Heart left ventricle (tissue), 16 donors: ENCODE measurements around the gene FDXR. TPM values are rescaled to one million over a fixed set of nuclear protein-coding genes. Genes with fewer than 3 reads are reported as not detected.

Experiments used
- ATAC-seq, 4 donors: fragments of 200-7000 bp; cut with Tn5 transposase; one replicate each; pipeline ENCODE4 v1.9.1; 2020 to 2022; ENCODE audit warnings: moderate library complexity in 4 of 4, mild to moderate bottlenecking in 3 of 4, moderate number of reproducible peaks in 1 of 4
- DNase-seq, 5 donors: peaks; one replicate each; pipeline ENCODE4 v3.0.0-alpha.2; 2020
- H3K27ac ChIP-seq, 12 donors: fragments of 200-600 bp; sonication (generic) in 4 of 12; one replicate each; pipeline versions ENCODE4 v1.5.0 to v1.8.0; 2016 to 2022; ENCODE audit warnings: mild to moderate bottlenecking in 2 of 12
- H3K27me3 ChIP-seq, 9 donors: fragments of 200-600 bp; sonication (generic) in 2 of 9; one replicate each; pipeline versions ENCODE4 v1.5.1 to v1.8.0; 2016 to 2022; ENCODE audit warnings: mild to moderate bottlenecking in 3 of 9
- H3K36me3 ChIP-seq, 9 donors: fragments of 200-600 bp; sonication (generic) in 2 of 9; one replicate each; pipeline versions ENCODE4 v1.5.0 to v1.8.0; 2018 to 2022; ENCODE audit warnings: mild to moderate bottlenecking in 2 of 9
- H3K4me1 ChIP-seq, 12 donors: fragments of 200-600 bp; sonication (generic) in 4 of 12; one replicate each; pipeline versions ENCODE4 v1.5.0 to v1.8.0; 2016 to 2022; ENCODE audit warnings: mild to moderate bottlenecking in 3 of 12
- H3K4me3 ChIP-seq, 12 donors: fragments of 200-600 bp; sonication (generic) in 4 of 12; one replicate each; pipeline versions ENCODE4 v1.5.0 to v1.8.0; 2017 to 2022; ENCODE audit warnings: mild to moderate bottlenecking in 9 of 12, moderate library complexity in 4 of 12
- H3K9me3 ChIP-seq, 12 donors: fragments of 200-600 bp; sonication (generic) in 4 of 12; one replicate each; pipeline versions ENCODE4 v1.5.0 to v1.8.0; 2016 to 2022; ENCODE audit warnings: mild to moderate bottlenecking in 1 of 12
- POLR2A ChIP-seq, 2 donors: fragments of 450-650 bp; IDR thresholded peaks; one replicate each; pipeline ENCODE4 v1.6.1; 2017; ENCODE audit warnings: antibody characterized with exemption in 2 of 2, mild to moderate bottlenecking in 2 of 2, moderate library complexity in 2 of 2
- WGBS, 4 donors: extraction: QIAGEN DNeasy Blood & Tissue Kit in 2 of 4; methylation state at CpG; one replicate each; pipeline versions ENCODE4 v1.1.5 to v1.1.7; 2013 to 2018; 5-methylcytosine and 5-hydroxymethylcytosine counted together
- intact Hi-C, 10 donors: fragments of 100-400 bp; cut with DNase I; formaldehyde crosslinking; loops; one replicate each; pipeline versions ENCODE4 v1.11.1 to v1.14.2; 2022
- polyA plus RNA-seq, 2 donors: library from polyadenylated mRNA; stranded (reverse); fragments of 200-250 nt; gene quantifications; one replicate each; pipeline ENCODE4 v1.2.3, GENCODE V29; 2013
- total RNA-seq, 9 donors: library from RNA; depleted of rRNA in 2 of 9; stranded (reverse); fragments of >200 nt in 2 of 9; fragmentation: NEBNext Ultra II Directional in 3 of 9; extraction: Animal tissue kit (Norgen Biotek cat#: 25700) in 3 of 9; gene quantifications; one replicate each; pipeline versions ENCODE4 v1.1.0 to v1.2.4, GENCODE V29; 2016 to 2023
- TF ChIP-seq, protein P1 (sequence below), 12 donors: fragments of 200-600 bp; sonication (generic) in 4 of 12; IDR thresholded peaks; one replicate each; pipeline versions ENCODE4 v1.5.0 to v1.8.0; 2018 to 2022; ENCODE audit warnings: antibody characterized with exemption in 12 of 12, mild to moderate bottlenecking in 5 of 12
- donor health status: ischemic (EF 13 %, LVEDD 7.1; RV severe dilation, severe dysfunction).
- donor health status: healthy with polysubstance abuse.
- donor health status: DM: no; HTN: yes; CAD: no.
- donor health status: DM: no; HTN: no; CAD: no.
- donor health status: ischemic (EF 25% LVEDD 6.9; RV normal size, moderate dysfunction).
- donor health status: ischemic (EF 25% LVEDD 5.7; RV mildly dilated, moderate dysfunction).
- donor health status: healthy.
- donor health status: DM: yes; HTN: yes; CAD: no.
- donor health status: ischemic (EF 35%, LVEDD 5.7; RV mildly dilated, moderate dysfunction).
- donor health status: nonischemic (EF 11% LVEDD 7.7; RV severe dilation, severe dysfunction).
- donor health status: DM: yes; HTN: yes; CAD: no.
- donor health status: PGD.
- donor health status: ischemic (EF 29% LVEDD 5.4; RV normal size, mild dysfunction).
- donor health status: nonischemic (EF 23%, LVEDD 6.1; RV moderate dilation, normal function).

Gene FDXR
- total and polyA plus RNA-seq, 11 donors: 2.5 to 8.7 (median 4.7) TPM

GRCh38 chr17:74815550-74816370 lies 57.0 kb downstream of the FDXR start:
- Histone ChIP-seq H3K4me1 (peaks cover 0 to 35% (median 14%) of the 10 kb centered on the region in 12 donors), H3K9me3 (no peaks in the 10 kb centered on the region), H3K4me3 (no peak overlapping the region), H3K27ac (no peak overlapping the region), H3K36me3 (peaks cover 0 to 46% (median 12%) of the 10 kb centered on the region in 9 donors), H3K27me3 (no peaks in the 10 kb centered on the region)
- intact Hi-C loops: loop anchor here in 1 of 10 donors (10.0 kb wide), 1 partner anchor 219 kb away; no protein-coding TSS in a partner anchor
- DNase-seq: no peak
- no peak for ATAC-seq
- WGBS, 4 donors: 79 to 84% (median 83%) methylated on average over 15 of the region's 15 CpGs
- TF ChIP-seq, protein P1, sequence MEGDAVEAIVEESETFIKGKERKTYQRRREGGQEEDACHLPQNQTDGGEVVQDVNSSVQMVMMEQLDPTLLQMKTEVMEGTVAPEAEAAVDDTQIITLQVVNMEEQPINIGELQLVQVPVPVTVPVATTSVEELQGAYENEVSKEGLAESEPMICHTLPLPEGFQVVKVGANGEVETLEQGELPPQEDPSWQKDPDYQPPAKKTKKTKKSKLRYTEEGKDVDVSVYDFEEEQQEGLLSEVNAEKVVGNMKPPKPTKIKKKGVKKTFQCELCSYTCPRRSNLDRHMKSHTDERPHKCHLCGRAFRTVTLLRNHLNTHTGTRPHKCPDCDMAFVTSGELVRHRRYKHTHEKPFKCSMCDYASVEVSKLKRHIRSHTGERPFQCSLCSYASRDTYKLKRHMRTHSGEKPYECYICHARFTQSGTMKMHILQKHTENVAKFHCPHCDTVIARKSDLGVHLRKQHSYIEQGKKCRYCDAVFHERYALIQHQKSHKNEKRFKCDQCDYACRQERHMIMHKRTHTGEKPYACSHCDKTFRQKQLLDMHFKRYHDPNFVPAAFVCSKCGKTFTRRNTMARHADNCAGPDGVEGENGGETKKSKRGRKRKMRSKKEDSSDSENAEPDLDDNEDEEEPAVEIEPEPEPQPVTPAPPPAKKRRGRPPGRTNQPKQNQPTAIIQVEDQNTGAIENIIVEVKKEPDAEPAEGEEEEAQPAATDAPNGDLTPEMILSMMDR (IDR thresholded peaks at IDR 0.05): peak in 2 of 12 donors; percentile 5 to 8
- TF ChIP-seq POLR2A (IDR thresholded peaks at IDR 0.05): no peak

DNA sequence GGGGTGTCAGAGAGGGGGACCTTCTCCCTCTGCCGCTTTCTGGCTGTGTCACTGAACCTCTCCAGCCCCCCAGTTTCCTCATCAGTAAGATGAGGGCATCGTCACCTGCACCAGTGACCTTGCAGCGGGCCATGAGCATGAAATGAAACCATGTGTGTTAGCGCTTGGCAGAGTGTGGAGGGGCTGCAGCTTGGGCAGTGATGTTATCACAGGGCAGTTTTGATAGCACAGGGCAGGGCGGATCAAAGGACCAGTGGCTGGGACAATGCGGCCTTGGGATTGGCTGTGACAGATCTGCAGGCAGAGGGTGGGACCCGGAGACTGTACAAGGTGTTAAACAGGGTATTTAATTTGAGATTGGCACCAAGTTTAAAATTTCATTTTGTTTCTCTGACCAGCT lies 57.7 kb downstream of the FDXR start:
- peaks cover 0 to 36% (median 14%) of the 10 kb centered on the region in 12 donors for H3K4me1 ChIP-seq
- intact Hi-C loops: loop anchor here in 1 of 10 donors (10.0 kb wide), 1 partner anchor 220 kb away; no protein-coding TSS in a partner anchor
- no peak for DNase-seq
- TF ChIP-seq POLR2A (IDR thresholded peaks at IDR 0.05): no peak
- TF ChIP-seq, protein P1 (IDR thresholded peaks at IDR 0.05): no peak
- WGBS, 4 donors: 88 to 98% (median 91%) methylated on average over 7 of the region's 7 CpGs
- no peak for ATAC-seq
- peaks cover 0 to 43% (median 10%) of the 10 kb centered on the region in 9 donors for H3K36me3 ChIP-seq
- no peaks in the 10 kb centered on the region for H3K9me3 ChIP-seq
- H3K4me3 ChIP-seq: no peak overlapping the region
- H3K27ac ChIP-seq: no peak overlapping the region
- H3K27me3 ChIP-seq: no peaks in the 10 kb centered on the region

DNA sequence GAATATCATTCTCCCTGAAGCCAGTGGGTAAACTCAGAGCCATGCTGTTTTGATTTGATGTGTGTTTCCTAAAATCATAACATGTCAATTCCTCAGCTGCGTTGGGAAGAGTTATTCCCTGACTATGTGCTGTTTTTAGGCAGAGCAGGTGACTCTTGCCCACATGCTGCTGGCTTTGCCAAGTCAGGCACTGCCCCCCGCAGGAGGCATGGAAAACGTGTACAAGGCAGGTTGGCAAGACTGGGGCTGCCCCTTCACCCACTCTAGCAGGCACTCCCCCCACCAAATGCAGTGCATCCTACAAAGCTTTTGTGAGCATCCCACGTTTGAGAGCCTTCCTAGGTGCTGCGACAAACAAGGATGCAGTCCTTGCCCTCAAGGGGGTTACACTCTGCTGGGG lies 58.3 kb downstream of the FDXR start:
- DNase-seq: no peak
- TF ChIP-seq, protein P1 (IDR thresholded peaks at IDR 0.05): peak in 2 of 12 donors; percentile 6 to 14
- TF ChIP-seq POLR2A (IDR thresholded peaks at IDR 0.05): no peak
- intact Hi-C loops: loop anchor here in 1 of 10 donors (10.0 kb wide), 1 partner anchor 220 kb away; no protein-coding TSS in a partner anchor
- Histone ChIP-seq H3K4me1 (peaks cover 0 to 36% (median 14%) of the 10 kb centered on the region in 12 donors), H3K9me3 (no peaks in the 10 kb centered on the region), H3K36me3 (peaks cover 0 to 37% (median 7%) of the 10 kb centered on the region in 9 donors), H3K27me3 (no peaks in the 10 kb centered on the region), H3K27ac (no peak overlapping the region), H3K4me3 (no peak overlapping the region)
- 62 to 75% (median 69%) methylated on average over 5 of the region's 5 CpGs for WGBS, 4 donors
- no peak for ATAC-seq

Other genes with a start within 250 kb of the FDXR start
- 1 to 10 TPM in 3 of 9 donors, under 1 TPM in 5, not detected in 1; 0.19 to 8.6 (median 0.46) TPM for gene CD300E, start 249.3 kb downstream of the FDXR start, total RNA-seq
- gene CD300E, start 249.3 kb downstream of the FDXR start, polyA plus RNA-seq: 1 to 10 TPM in 1 of 2 donors, under 1 TPM in 1; 0.30 to 1.1 TPM
- gene CD300LF, start 160.1 kb downstream of the FDXR start, total RNA-seq: 1 to 10 TPM in 2 of 9 donors, under 1 TPM in 5, not detected in 2; 0.20 to 7.0 (median 0.42) TPM
- under 1 TPM; 0.15 to 0.61 TPM for gene CD300LF, start 160.1 kb downstream of the FDXR start, polyA plus RNA-seq
- 1 to 10 TPM in 8 of 9 donors, under 1 TPM in 1; 0.76 to 3.6 (median 1.7) TPM for gene RAB37, start 135.7 kb downstream of the FDXR start, total RNA-seq
- gene RAB37, start 135.7 kb downstream of the FDXR start, polyA plus RNA-seq: 1 to 10 TPM in 1 of 2 donors, under 1 TPM in 1; 0.83 to 2.0 TPM
- 10 to 100 TPM; 11.6 to 42.2 (median 19.2) TPM for gene NHERF1, start 124.4 kb downstream of the FDXR start, total RNA-seq
- gene NHERF1, start 124.4 kb downstream of the FDXR start, polyA plus RNA-seq: 10 to 100 TPM in 1 of 2 donors, 1 to 10 TPM in 1; 7.5 to 37.7 TPM
- 10 to 100 TPM in 7 of 9 donors, 1 to 10 TPM in 2; 7.9 to 22.9 (median 17.1) TPM for gene NAT9, start 96.6 kb downstream of the FDXR start, total RNA-seq
- 10 to 100 TPM; 18.2 to 36.6 TPM for gene NAT9, start 96.6 kb downstream of the FDXR start, polyA plus RNA-seq
- gene GRIN2C, start 13.1 kb downstream of the FDXR start, total RNA-seq: 1 to 10 TPM in 2 of 9 donors, under 1 TPM in 7; 0.09 to 3.1 (median 0.45) TPM
- under 1 TPM; 0.23 to 0.25 TPM for gene GRIN2C, start 13.1 kb downstream of the FDXR start, polyA plus RNA-seq
- gene FADS6, start 20.6 kb upstream of the FDXR start, total RNA-seq: not detected
- gene FADS6, start 20.6 kb upstream of the FDXR start, polyA plus RNA-seq: not detected
- not detected for gene USH1G, start 50.3 kb upstream of the FDXR start, total RNA-seq
- not detected for gene USH1G, start 50.3 kb upstream of the FDXR start, polyA plus RNA-seq
- gene OTOP2, start 51.3 kb upstream of the FDXR start, total RNA-seq: not detected
- not detected for gene OTOP2, start 51.3 kb upstream of the FDXR start, polyA plus RNA-seq
- not detected for gene OTOP3, start 62.9 kb upstream of the FDXR start, total RNA-seq
- gene OTOP3, start 62.9 kb upstream of the FDXR start, polyA plus RNA-seq: not detected
- gene HID1, start 99.8 kb upstream of the FDXR start, total RNA-seq: 10 to 100 TPM in 4 of 9 donors, 1 to 10 TPM in 5; 5.7 to 15.7 (median 9.8) TPM
- 10 to 100 TPM in 1 of 2 donors, 1 to 10 TPM in 1; 6.7 to 10.7 TPM for gene HID1, start 99.8 kb upstream of the FDXR start, polyA plus RNA-seq
- gene CDR2L, start 114.6 kb upstream of the FDXR start, total RNA-seq: 10 to 100 TPM; 13.0 to 56.4 (median 18.1) TPM
- gene CDR2L, start 114.6 kb upstream of the FDXR start, polyA plus RNA-seq: 10 to 100 TPM; 13.6 to 19.1 TPM
- 10 to 100 TPM; 41.0 to 89.4 (median 55.8) TPM for gene MRPL58, start 139.7 kb upstream of the FDXR start, total RNA-seq
- 10 to 100 TPM; 82.0 to 93.8 TPM for gene MRPL58, start 139.7 kb upstream of the FDXR start, polyA plus RNA-seq
- 1,000 to 10,000 TPM in 1 of 9 donors, 100 to 1,000 TPM in 8; 597 to 1,208 (median 875) TPM for gene ATP5PD, start 174.0 kb upstream of the FDXR start, total RNA-seq
- gene ATP5PD, start 174.0 kb upstream of the FDXR start, polyA plus RNA-seq: 1,000 to 10,000 TPM in 1 of 2 donors, 100 to 1,000 TPM in 1; 725 to 2,623 TPM
- gene KCTD2, start 174.2 kb upstream of the FDXR start, total RNA-seq: 10 to 100 TPM; 19.8 to 37.7 (median 31.5) TPM
- gene KCTD2, start 174.2 kb upstream of the FDXR start, polyA plus RNA-seq: 10 to 100 TPM; 15.7 to 38.7 TPM
- 10 to 100 TPM in 6 of 9 donors, 1 to 10 TPM in 3; 4.8 to 23.3 (median 11.1) TPM for gene SLC16A5, start 215.0 kb upstream of the FDXR start, total RNA-seq
- gene SLC16A5, start 215.0 kb upstream of the FDXR start, polyA plus RNA-seq: 1 to 10 TPM; 4.3 to 7.8 TPM
- gene ARMC7, start 237.0 kb upstream of the FDXR start, total RNA-seq: 1 to 10 TPM; 3.9 to 7.9 (median 5.2) TPM
- gene ARMC7, start 237.0 kb upstream of the FDXR start, polyA plus RNA-seq: 1 to 10 TPM; 4.9 to 7.1 TPM